ENCODE results near the gene TACC2.

The TACC2 gene

GRCh38 chr10:122225330-122225729 is 236.4 kb downstream of the TACC2 start:
- Histone ChIP-seq H3K36me3 (ENCODE audit: control insufficient read depth in 1 of 2, insufficient read depth in 2 of 2, low read length in 2 of 2) (peaks cover 33 to 74% of the 10 kb centered on the region in 2 donors), H3K27ac (ENCODE audit: low read length) (no peak overlapping the region), H3K4me3 (ENCODE audit: low read depth in 1 of 2, low read length in 2 of 2) (no peak overlapping the region), H3K27me3 (ENCODE audit: low read depth, low read length) (no peaks in the 10 kb centered on the region), H3K4me1 (ENCODE audit: control insufficient read depth in 1 of 2, insufficient read depth in 2 of 2, low read length in 2 of 2) (no peaks in the 10 kb centered on the region), H3K9me3 (ENCODE audit: control insufficient read depth in 1 of 2, low read length in 2 of 2) (no peaks in the 10 kb centered on the region)

DNA sequence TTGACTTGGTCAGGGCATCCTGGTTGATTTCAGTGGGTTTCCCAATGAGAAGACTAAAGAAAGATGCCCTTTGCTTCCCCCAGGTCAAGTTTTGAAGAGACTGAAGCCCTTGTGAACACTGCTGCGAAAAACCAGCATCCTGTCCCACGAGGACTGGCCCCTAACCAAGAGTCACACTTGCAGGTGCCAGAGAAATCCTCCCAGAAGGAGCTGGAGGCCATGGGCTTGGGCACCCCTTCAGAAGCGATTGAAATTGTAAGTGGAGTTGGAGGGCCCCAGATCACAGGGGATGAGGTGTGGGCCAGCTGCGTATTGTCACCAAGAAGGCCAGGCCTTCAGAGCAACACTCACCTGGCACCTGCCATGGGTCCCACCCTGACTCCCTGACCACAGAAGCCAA is 238.8 kb downstream of the TACC2 start:
- no peak overlapping the region for H3K27ac ChIP-seq (ENCODE audit: low read length)
- H3K27me3 ChIP-seq (ENCODE audit: low read depth, low read length), result no peaks in the 10 kb centered on the region
- no peak overlapping the region for H3K4me3 ChIP-seq (ENCODE audit: low read depth in 1 of 2, low read length in 2 of 2)
- no peaks in the 10 kb centered on the region for H3K9me3 ChIP-seq (ENCODE audit: control insufficient read depth in 1 of 2, low read length in 2 of 2)
- no peaks in the 10 kb centered on the region for H3K4me1 ChIP-seq (ENCODE audit: control insufficient read depth in 1 of 2, insufficient read depth in 2 of 2, low read length in 2 of 2)
- H3K36me3 ChIP-seq (ENCODE audit: control insufficient read depth in 1 of 2, insufficient read depth in 2 of 2, low read length in 2 of 2), result peaks cover 35 to 78% of the 10 kb centered on the region in 2 donors

GRCh38 chr10:122229666-122230065 is 240.7 kb downstream of the TACC2 start:
- Histone ChIP-seq H3K27me3 (ENCODE audit: low read depth, low read length) (no peaks in the 10 kb centered on the region), H3K4me1 (ENCODE audit: control insufficient read depth in 1 of 2, insufficient read depth in 2 of 2, low read length in 2 of 2) (no peaks in the 10 kb centered on the region), H3K4me3 (ENCODE audit: low read depth in 1 of 2, low read length in 2 of 2) (no peak overlapping the region), H3K9me3 (ENCODE audit: control insufficient read depth in 1 of 2, low read length in 2 of 2) (no peaks in the 10 kb centered on the region), H3K36me3 (ENCODE audit: control insufficient read depth in 1 of 2, insufficient read depth in 2 of 2, low read length in 2 of 2) (peaks cover 35 to 75% of the 10 kb centered on the region in 2 donors), H3K27ac (ENCODE audit: low read length) (no peak overlapping the region)

DNA sequence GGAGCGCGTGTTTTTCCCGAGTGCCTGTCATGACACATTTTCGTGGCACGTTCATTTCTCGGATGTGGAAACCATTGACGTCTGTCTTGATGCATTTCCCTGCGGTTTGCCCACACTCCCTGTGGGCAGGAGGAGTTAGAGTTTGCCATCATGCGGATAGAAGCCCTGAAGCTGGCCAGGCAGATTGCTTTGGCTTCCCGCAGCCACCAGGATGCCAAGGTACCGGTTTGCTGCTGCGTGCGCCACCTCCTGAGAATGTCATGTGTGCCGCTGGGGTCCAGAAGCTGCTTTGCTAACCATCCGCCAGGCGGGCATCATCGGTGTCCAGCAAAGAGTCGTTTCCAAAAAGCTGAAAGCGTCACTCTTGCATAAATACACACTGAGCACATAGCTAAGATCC is 241.3 kb downstream of the TACC2 start:
- Histone ChIP-seq H3K4me3 (ENCODE audit: low read depth in 1 of 2, low read length in 2 of 2) (no peak overlapping the region), H3K9me3 (ENCODE audit: control insufficient read depth in 1 of 2, low read length in 2 of 2) (no peaks in the 10 kb centered on the region), H3K36me3 (ENCODE audit: control insufficient read depth in 1 of 2, insufficient read depth in 2 of 2, low read length in 2 of 2) (peaks cover 35 to 70% of the 10 kb centered on the region in 2 donors)

DNA sequence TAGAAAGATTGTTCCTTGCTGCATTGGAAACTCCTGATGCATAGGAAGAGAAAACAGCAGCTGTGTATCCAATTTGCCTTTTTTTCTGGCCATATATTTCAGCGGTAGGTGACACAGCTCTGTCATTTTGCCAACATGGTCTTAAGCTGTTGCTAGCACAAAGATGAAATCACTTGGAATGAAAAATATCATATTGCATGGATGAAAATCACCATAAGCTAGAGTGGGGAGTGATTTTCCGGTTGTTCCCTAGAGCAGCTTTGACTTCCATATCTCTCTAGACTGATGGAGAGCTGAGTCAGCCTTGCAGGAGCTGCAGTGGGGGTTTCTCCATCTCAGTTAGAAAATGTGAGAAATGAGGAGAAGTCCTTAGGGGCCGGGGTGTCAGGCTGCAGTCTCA is 243.8 kb downstream of the TACC2 start:
- no peak overlapping the region for H3K27ac ChIP-seq (ENCODE audit: low read length)
- no peak overlapping the region for H3K4me3 ChIP-seq (ENCODE audit: low read depth in 1 of 2, low read length in 2 of 2)
- no peaks in the 10 kb centered on the region for H3K27me3 ChIP-seq (ENCODE audit: low read depth, low read length)
- H3K4me1 ChIP-seq (ENCODE audit: control insufficient read depth in 1 of 2, insufficient read depth in 2 of 2, low read length in 2 of 2), result no peaks in the 10 kb centered on the region
- peaks cover 34 to 68% of the 10 kb centered on the region in 2 donors for H3K36me3 ChIP-seq (ENCODE audit: control insufficient read depth in 1 of 2, insufficient read depth in 2 of 2, low read length in 2 of 2)
- H3K9me3 ChIP-seq (ENCODE audit: control insufficient read depth in 1 of 2, low read length in 2 of 2), result no peaks in the 10 kb centered on the region

More for the DNA sequence above, 241.3 kb downstream of the TACC2 start:
- H3K27ac ChIP-seq (ENCODE audit: low read length), result no peak overlapping the region
- no peaks in the 10 kb centered on the region for H3K4me1 ChIP-seq (ENCODE audit: control insufficient read depth in 1 of 2, insufficient read depth in 2 of 2, low read length in 2 of 2)
- H3K27me3 ChIP-seq (ENCODE audit: low read depth, low read length), result no peaks in the 10 kb centered on the region

DNA sequence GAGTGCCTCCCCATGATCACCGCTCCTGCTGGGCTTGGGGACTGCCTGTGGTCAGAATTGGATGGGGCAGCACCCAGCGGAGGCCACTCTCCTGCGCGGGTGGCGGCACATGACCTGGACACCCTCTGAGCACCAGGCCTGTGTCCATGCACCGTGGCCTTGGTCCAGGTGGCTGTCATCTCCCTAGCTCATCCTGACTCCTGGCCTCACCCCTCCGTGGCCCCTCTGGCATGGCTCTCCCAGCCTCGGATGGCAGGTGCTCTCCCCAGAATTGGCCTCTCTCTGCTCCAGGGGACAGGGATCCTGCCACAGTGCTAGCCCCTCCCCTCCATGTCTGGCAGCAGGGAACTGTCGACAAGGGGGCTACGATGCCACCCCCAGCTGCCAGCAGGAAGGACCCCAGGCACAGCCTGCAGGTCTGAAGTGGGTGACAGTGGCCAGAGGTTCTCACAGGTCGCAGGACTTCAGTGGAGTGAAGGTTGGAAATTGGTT is 244.9 kb downstream of the TACC2 start:
- Histone ChIP-seq H3K27ac (ENCODE audit: low read length) (no peak overlapping the region), H3K4me1 (ENCODE audit: control insufficient read depth in 1 of 2, insufficient read depth in 2 of 2, low read length in 2 of 2) (no peaks in the 10 kb centered on the region), H3K36me3 (ENCODE audit: control insufficient read depth in 1 of 2, insufficient read depth in 2 of 2, low read length in 2 of 2) (peaks cover 28 to 59% of the 10 kb centered on the region in 2 donors), H3K9me3 (ENCODE audit: control insufficient read depth in 1 of 2, low read length in 2 of 2) (no peaks in the 10 kb centered on the region), H3K4me3 (ENCODE audit: low read depth in 1 of 2, low read length in 2 of 2) (no peak overlapping the region), H3K27me3 (ENCODE audit: low read depth, low read length) (no peaks in the 10 kb centered on the region)

- no peaks in the 10 kb centered on the region for H3K9me3 ChIP-seq (ENCODE audit: control insufficient read depth in 1 of 2, low read length in 2 of 2)
- peaks cover 26 to 58% of the 10 kb centered on the region in 2 donors for H3K36me3 ChIP-seq (ENCODE audit: control insufficient read depth in 1 of 2, insufficient read depth in 2 of 2, low read length in 2 of 2)
- H3K4me1 ChIP-seq (ENCODE audit: control insufficient read depth in 1 of 2, insufficient read depth in 2 of 2, low read length in 2 of 2), result no peaks in the 10 kb centered on the region
- no peak overlapping the region for H3K27ac ChIP-seq (ENCODE audit: low read length)
- H3K27me3 ChIP-seq (ENCODE audit: low read depth, low read length), result no peaks in the 10 kb centered on the region
- H3K4me3 ChIP-seq (ENCODE audit: low read depth in 1 of 2, low read length in 2 of 2), result no peak overlapping the region
Measured at GRCh38 chr10:122234416-122234815, 245.5 kb downstream of the TACC2 start.

DNA sequence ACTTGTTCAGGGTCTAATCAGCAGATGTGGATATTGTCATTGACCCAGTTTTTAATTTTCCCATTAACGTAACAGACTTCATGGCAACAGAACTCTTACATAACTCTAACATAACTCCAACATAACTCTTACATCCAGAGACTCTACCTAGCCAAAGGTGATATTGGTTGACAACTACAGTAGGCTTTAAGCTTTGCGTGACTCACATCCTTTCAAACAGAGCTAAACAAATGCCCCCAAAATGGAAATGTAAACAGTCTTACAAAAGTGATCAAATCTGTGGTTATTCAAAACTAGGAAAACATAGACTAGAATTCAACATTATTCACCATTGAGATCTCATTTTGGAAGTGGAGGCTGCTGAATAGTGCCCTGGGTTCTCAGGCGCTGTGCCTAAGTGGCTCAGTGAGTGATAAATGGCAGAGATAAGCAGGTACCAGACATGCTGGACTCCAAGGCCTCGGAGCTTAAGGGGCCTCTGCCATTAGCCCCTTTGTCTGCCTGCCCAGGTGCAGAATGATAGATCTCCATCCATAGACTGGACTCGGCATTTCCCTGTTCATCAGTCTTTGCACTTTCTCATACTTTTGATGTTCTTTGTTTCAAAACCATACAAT is 247.8 kb downstream of the TACC2 start:
- Histone ChIP-seq H3K36me3 (ENCODE audit: control insufficient read depth in 1 of 2, insufficient read depth in 2 of 2, low read length in 2 of 2) (peaks cover 14 to 57% of the 10 kb centered on the region in 2 donors), H3K9me3 (ENCODE audit: control insufficient read depth in 1 of 2, low read length in 2 of 2) (no peaks in the 10 kb centered on the region), H3K4me3 (ENCODE audit: low read depth in 1 of 2, low read length in 2 of 2) (no peak overlapping the region), H3K4me1 (ENCODE audit: control insufficient read depth in 1 of 2, insufficient read depth in 2 of 2, low read length in 2 of 2) (no peaks in the 10 kb centered on the region), H3K27ac (ENCODE audit: low read length) (no peak overlapping the region), H3K27me3 (ENCODE audit: low read depth, low read length) (no peaks in the 10 kb centered on the region)

- H3K4me3 ChIP-seq (ENCODE audit: low read depth in 1 of 2, low read length in 2 of 2), result no peak overlapping the region
- no peaks in the 10 kb centered on the region for H3K4me1 ChIP-seq (ENCODE audit: control insufficient read depth in 1 of 2, insufficient read depth in 2 of 2, low read length in 2 of 2)
- H3K36me3 ChIP-seq (ENCODE audit: control insufficient read depth in 1 of 2, insufficient read depth in 2 of 2, low read length in 2 of 2), result peaks cover 14 to 63% of the 10 kb centered on the region in 2 donors
- H3K27ac ChIP-seq (ENCODE audit: low read length), result no peak overlapping the region
- no peaks in the 10 kb centered on the region for H3K9me3 ChIP-seq (ENCODE audit: control insufficient read depth in 1 of 2, low read length in 2 of 2)
- H3K27me3 ChIP-seq (ENCODE audit: low read depth, low read length), result no peaks in the 10 kb centered on the region
Measured at GRCh38 chr10:122237331-122237990, 248.5 kb downstream of the TACC2 start.

DNA sequence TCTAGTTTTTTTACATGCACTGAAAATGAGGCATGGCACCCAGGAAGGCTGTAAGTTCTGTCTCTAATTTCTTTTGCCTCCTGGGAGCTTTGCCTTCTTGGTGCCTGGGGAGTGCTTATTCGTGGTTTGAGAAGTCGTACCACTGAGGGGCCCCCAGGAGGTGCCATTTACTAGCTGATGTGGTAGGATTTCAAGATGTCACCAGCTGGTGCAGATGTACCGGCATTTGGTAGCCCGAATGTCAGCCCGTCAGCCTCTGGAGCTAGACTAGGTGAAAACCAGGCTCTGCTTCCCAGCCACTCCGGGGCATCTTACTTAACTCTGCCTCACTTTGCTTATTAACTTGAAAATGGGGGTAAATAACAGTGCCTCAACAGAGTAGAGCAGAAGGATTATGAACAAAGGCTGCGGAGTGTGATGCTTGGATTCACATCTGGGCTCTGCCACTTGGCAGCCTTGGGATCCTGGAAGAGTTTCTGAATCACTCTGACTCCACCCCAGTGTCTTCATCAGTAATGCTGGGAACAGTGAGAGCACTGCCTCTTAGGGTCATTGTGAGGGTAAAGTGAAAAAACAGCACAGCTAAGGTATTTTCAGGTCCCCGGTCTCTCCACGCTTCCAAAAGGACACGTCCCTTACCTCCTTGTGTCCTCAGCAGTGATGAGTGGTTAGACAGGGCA is 250.8 kb downstream of the TACC2 start:
- Histone ChIP-seq H3K36me3 (ENCODE audit: control insufficient read depth in 1 of 2, insufficient read depth in 2 of 2, low read length in 2 of 2) (peaks cover 19 to 65% of the 10 kb centered on the region in 2 donors), H3K27ac (ENCODE audit: low read length) (no peak overlapping the region), H3K9me3 (ENCODE audit: control insufficient read depth in 1 of 2, low read length in 2 of 2) (no peaks in the 10 kb centered on the region), H3K4me1 (ENCODE audit: control insufficient read depth in 1 of 2, insufficient read depth in 2 of 2, low read length in 2 of 2) (peaks cover 0 to 5% of the 10 kb centered on the region in 2 donors), H3K27me3 (ENCODE audit: low read depth, low read length) (no peaks in the 10 kb centered on the region), H3K4me3 (ENCODE audit: low read depth in 1 of 2, low read length in 2 of 2) (no peak overlapping the region)

- Histone ChIP-seq H3K36me3 (ENCODE audit: control insufficient read depth in 1 of 2, insufficient read depth in 2 of 2, low read length in 2 of 2) (peaks cover 24 to 70% of the 10 kb centered on the region in 2 donors), H3K4me3 (ENCODE audit: low read depth in 1 of 2, low read length in 2 of 2) (no peak overlapping the region), H3K27ac (ENCODE audit: low read length) (no peak overlapping the region), H3K9me3 (ENCODE audit: control insufficient read depth in 1 of 2, low read length in 2 of 2) (no peaks in the 10 kb centered on the region), H3K27me3 (ENCODE audit: low read depth, low read length) (no peaks in the 10 kb centered on the region), H3K4me1 (ENCODE audit: control insufficient read depth in 1 of 2, insufficient read depth in 2 of 2, low read length in 2 of 2) (peaks cover 0 to 5% of the 10 kb centered on the region in 2 donors)
Measured at GRCh38 chr10:122240401-122240800, 251.4 kb downstream of the TACC2 start.
